B cell (primary cell): ENCODE data around the gene STARD9. TPM values are rescaled to one million over a fixed set of nuclear protein-coding genes. Genes with fewer than 3 reads are reported as not detected.

Source experiments
- ATAC-seq: fragments of 200-7000 bp; cut with Tn5 transposase; one replicate; pipeline ENCODE4 v1.10.0; 2021; ENCODE audit warnings: low read depth, mild to moderate bottlenecking, moderate number of reproducible peaks, moderate library complexity
- CTCF ChIA-PET: fragments of 350-600 bp; sonication (Branson Sonifier 250); formaldehyde crosslinking; loops from one replicate; lab custom pipeline; 2021; ENCODE audit warnings: antibody characterized with exemption, inconsistent platforms; lab: Charles Lee
- POLR2A ChIA-PET: fragments of 350-600 bp; sonication (Branson Sonifier 250); formaldehyde crosslinking; loops from one replicate; lab custom pipeline; 2021; ENCODE audit warnings: antibody characterized with exemption; lab: Charles Lee
- DNase-seq: peaks from one replicate; pipeline ENCODE4 v3.0.0; 2013
- H2AFZ ChIP-seq: 2 replicates; pipeline ENCODE4 v1.6.1; 2012; ENCODE audit warnings: mild to moderate bottlenecking, low read depth, low read length; ENCODE audit not compliant: insufficient read depth, poor library complexity, severe bottlenecking
- H3K27ac ChIP-seq, 2 donors: 1 replicate in 1 of 2; 2 replicates in 1 of 2; pipeline ENCODE4 v1.5.1; 2012 to 2013; ENCODE audit warnings: low read length in 2 of 2, mild to moderate bottlenecking in 2 of 2, moderate library complexity in 1 of 2
- H3K27me3 ChIP-seq, 4 experiments: fragments of 200-600 bp in 1 of 4; sonication (generic) in 1 of 4; replicated peaks in 1 of 4; 1 replicate in 2 of 4; 2 replicates in 2 of 4; pipeline versions ENCODE4 v1.6.1 to v1.7.0; 2013 to 2016; ENCODE audit warnings: low read length in 3 of 4, mild to moderate bottlenecking in 2 of 4, mixed read lengths in 1 of 4, moderate library complexity in 1 of 4; ENCODE audit not compliant: insufficient read depth in 4 of 4, control insufficient read depth in 3 of 4; ENCODE audit errors: control extremely low read depth in 1 of 4
- H3K36me3 ChIP-seq, 2 experiments: replicated peaks in 1 of 2; 1 replicate in 1 of 2; 2 replicates in 1 of 2; pipeline versions ENCODE4 v1.6.1 to v1.7.1; 2013; ENCODE audit warnings: low read length in 1 of 2; ENCODE audit not compliant: insufficient read depth in 2 of 2, control insufficient read depth in 1 of 2; ENCODE audit errors: control extremely low read depth in 1 of 2, extremely low read depth in 1 of 2
- H3K4me1 ChIP-seq, 2 donors: fragments of 200-600 bp in 1 of 2; sonication (generic) in 1 of 2; 1 replicate in 1 of 2; 2 replicates in 1 of 2; pipeline versions ENCODE4 v1.5.1 to v1.6.1; 2013 to 2017; ENCODE audit warnings: low read length in 2 of 2; ENCODE audit not compliant: control insufficient read depth in 2 of 2, insufficient read depth in 2 of 2
- H3K4me2 ChIP-seq: replicated peaks from 2 replicates; pipeline ENCODE3; 2012; ENCODE audit warnings: mild to moderate bottlenecking, low read depth, low read length; ENCODE audit not compliant: poor library complexity, severe bottlenecking
- H3K4me3 ChIP-seq, 5 experiments: fragments of 200-600 bp in 1 of 5; sonication (generic) in 1 of 5; 1 replicate in 3 of 5; 2 replicates in 2 of 5; pipeline versions ENCODE4 v1.5.1 to v1.7.0; 2011 to 2016; ENCODE audit warnings: low read length in 4 of 5, mild to moderate bottlenecking in 4 of 5, low read depth in 2 of 5, control low read depth in 1 of 5, moderate library complexity in 1 of 5; ENCODE audit not compliant: insufficient read depth in 1 of 5; ENCODE audit errors: control extremely low read depth in 1 of 5, extremely low read depth in 1 of 5
- H3K79me2 ChIP-seq: fragments of 200-600 bp; sonication (generic); one replicate; pipeline ENCODE4 v1.6.0; 2016; ENCODE audit warnings: low read length; ENCODE audit not compliant: control insufficient read depth, insufficient read depth
- H3K9ac ChIP-seq: fragments of 200-600 bp; sonication (generic); 2 replicates; pipeline ENCODE4 v1.6.1; 2017; ENCODE audit warnings: mild to moderate bottlenecking, low read length, moderate library complexity
- H3K9me3 ChIP-seq, 3 donors: one replicate each; pipeline versions ENCODE4 v1.6.1 to v1.7.1; 2013; ENCODE audit warnings: low read length in 2 of 3; ENCODE audit not compliant: control insufficient read depth in 2 of 3, insufficient read depth in 1 of 3; ENCODE audit errors: control extremely low read depth in 1 of 3
- H4K20me1 ChIP-seq: 2 replicates; pipeline ENCODE4 v1.6.0; 2012; ENCODE audit warnings: mild to moderate bottlenecking, low read length; ENCODE audit not compliant: insufficient read depth, control insufficient read depth, poor library complexity, severe bottlenecking
- H3K27ac Mint-ChIP-seq: one replicate; pipeline ENCODE4 v1.8.0; 2021; ENCODE audit warnings: mixed read lengths
- H3K27me3 Mint-ChIP-seq: one replicate; pipeline ENCODE4 v1.8.0; 2021; ENCODE audit warnings: mixed read lengths
- H3K4me1 Mint-ChIP-seq: one replicate; pipeline ENCODE4 v1.8.0; 2021; ENCODE audit warnings: mixed read lengths
- H3K4me3 Mint-ChIP-seq: one replicate; pipeline ENCODE4 v1.8.0; 2021; ENCODE audit warnings: mixed read lengths
- H3K9me3 Mint-ChIP-seq: one replicate; pipeline ENCODE4 v1.8.0; 2022; ENCODE audit warnings: mixed read lengths; ENCODE audit not compliant: insufficient read depth
- EZH2 ChIP-seq: IDR thresholded peaks from 2 replicates; pipeline ENCODE4 v1.6.1; 2012; ENCODE audit warnings: borderline replicate concordance, low read depth, mild to moderate bottlenecking, moderate library complexity, low read length; ENCODE audit not compliant: insufficient read depth, poor library complexity, severe bottlenecking
- WGBS: methylation state at CpG from one replicate; pipeline ENCODE4 v1.1.5; 2013; ENCODE audit warnings: missing lambda C conversion rate; ENCODE audit not compliant: insufficient coverage; 5-methylcytosine and 5-hydroxymethylcytosine counted together
- intact Hi-C: fragments of 100-400 bp; cut with micrococcal nuclease; formaldehyde crosslinking; loops from one replicate; pipeline ENCODE4 v1.10.0; 2022
- polyA plus RNA-seq: library from polyadenylated mRNA; depleted of rRNA; stranded (reverse); fragments of >200 nt; gene quantifications from 2 replicates; pipeline ENCODE4 v1.2.3, GENCODE V29; 2012
- total RNA-seq, 2 donors: library from RNA; stranded (reverse); fragments of 120-200 nt in 1 of 2; gene quantifications; 1 replicate in 1 of 2; 2 replicates in 1 of 2; pipeline versions ENCODE4 v1.2.3 to v1.2.4, GENCODE V29; 2013 to 2022
- TF ChIP-seq, protein P1 (sequence below): fragments of 200-600 bp; IDR thresholded peaks from one replicate; pipeline ENCODE4 v1.8.0; 2022; ENCODE audit warnings: antibody characterized with exemption, mild to moderate bottlenecking

The STARD9 gene
- total and polyA plus RNA-seq, 2 donors (not counting 1 experiment from before 2014, with no cell fraction given), result 5.0 to 23.1 TPM

DNA sequence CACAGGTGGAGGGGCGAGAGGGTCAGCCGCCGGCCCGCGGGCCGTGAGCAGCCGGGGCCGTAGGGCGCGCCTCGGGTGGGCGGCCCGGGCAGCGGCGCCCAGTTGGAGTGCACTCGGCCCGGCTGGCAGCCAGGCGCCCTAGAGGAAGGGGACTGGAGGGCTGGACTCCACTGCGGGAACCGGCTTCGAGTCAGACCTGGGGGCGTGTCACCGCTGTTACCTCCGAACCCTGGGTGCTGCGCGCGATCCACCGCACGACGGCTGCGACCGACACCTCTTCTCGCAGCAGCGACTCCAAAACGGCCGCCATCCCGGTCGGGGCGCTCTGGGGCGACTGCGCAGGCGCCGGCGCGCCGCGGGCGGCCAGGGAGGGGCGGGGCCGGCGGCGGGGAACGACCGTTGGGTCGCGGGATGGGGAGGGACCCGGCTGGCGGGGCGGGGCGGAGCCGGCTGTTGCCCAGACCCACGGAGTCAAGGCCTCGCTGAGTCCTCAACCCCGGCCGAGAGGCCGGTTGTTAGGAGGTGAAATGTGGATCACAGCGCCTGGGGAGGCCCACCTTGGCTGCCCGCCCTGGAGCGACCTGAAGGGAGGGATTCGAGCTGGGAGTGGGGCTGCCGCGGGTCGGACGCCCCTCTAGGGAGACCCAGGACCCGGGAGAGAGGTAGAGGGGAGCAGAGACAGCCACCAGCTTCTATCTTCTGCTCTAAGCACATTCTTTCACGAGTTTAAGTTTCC is 161.6 kb downstream of the STARD9 start, which contains the start of gene CDAN1:
Gene CDAN1, minus strand, starts transcription at position 336 of the 736 bp plus-strand sequence. Its CDS starts 26 bp downstream, at position 310.
- H4K20me1 ChIP-seq, result no peaks in the 10 kb centered on the region
- DNase-seq (peak; percentile 94), ATAC-seq (peak; percentile 94)
- peak within 1 kb of the TSS; percentile 95 for H3K9ac ChIP-seq
- H3K4me2 ChIP-seq, result peak within 1 kb of the TSS; percentile 87
- H3K4me1 ChIP-seq, result peaks cover 9 to 18% of the 10 kb centered on the region in 2 donors
- peak within 1 kb of the TSS; percentile 38 to 80 (median 66) for H3K4me3 ChIP-seq
- ChIA-PET CTCF (interaction anchor here (1.0 kb wide), 1 partner anchor 189 kb away, joined by 4 read pairs; no protein-coding TSS in a partner anchor), POLR2A (interaction anchor here (0.6 kb wide), 1 partner anchor 581 kb away, joined by 7 read pairs; no protein-coding TSS in a partner anchor)
- no peaks in the 10 kb centered on the region for H3K27me3 Mint-ChIP-seq
- TF ChIP-seq EZH2, result no peak
- TF ChIP-seq, protein P1, sequence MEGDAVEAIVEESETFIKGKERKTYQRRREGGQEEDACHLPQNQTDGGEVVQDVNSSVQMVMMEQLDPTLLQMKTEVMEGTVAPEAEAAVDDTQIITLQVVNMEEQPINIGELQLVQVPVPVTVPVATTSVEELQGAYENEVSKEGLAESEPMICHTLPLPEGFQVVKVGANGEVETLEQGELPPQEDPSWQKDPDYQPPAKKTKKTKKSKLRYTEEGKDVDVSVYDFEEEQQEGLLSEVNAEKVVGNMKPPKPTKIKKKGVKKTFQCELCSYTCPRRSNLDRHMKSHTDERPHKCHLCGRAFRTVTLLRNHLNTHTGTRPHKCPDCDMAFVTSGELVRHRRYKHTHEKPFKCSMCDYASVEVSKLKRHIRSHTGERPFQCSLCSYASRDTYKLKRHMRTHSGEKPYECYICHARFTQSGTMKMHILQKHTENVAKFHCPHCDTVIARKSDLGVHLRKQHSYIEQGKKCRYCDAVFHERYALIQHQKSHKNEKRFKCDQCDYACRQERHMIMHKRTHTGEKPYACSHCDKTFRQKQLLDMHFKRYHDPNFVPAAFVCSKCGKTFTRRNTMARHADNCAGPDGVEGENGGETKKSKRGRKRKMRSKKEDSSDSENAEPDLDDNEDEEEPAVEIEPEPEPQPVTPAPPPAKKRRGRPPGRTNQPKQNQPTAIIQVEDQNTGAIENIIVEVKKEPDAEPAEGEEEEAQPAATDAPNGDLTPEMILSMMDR, result no peak
- peak within 1 kb of the TSS; percentile 55 to 86 for H3K27ac ChIP-seq
- no peaks in the 10 kb centered on the region for H3K27me3 ChIP-seq
- H3K4me3 Mint-ChIP-seq, result peak within 1 kb of the TSS; percentile 84
- no peaks in the 10 kb centered on the region for H3K9me3 ChIP-seq
- intact Hi-C loops, result loop anchor here (1.0 to 10.0 kb wide), 6 partner anchors 162 to 758 kb away; partner anchors contain the start of genes CCNDBP1, LCMT2, STARD9 and TP53BP1
- H3K9me3 Mint-ChIP-seq, result no peaks in the 10 kb centered on the region
- H3K36me3 ChIP-seq, result peaks cover 4 to 22% of the 10 kb centered on the region in 2 experiments
- H3K4me1 Mint-ChIP-seq, result peaks cover 12% of the 10 kb centered on the region
- peaks cover 16% of the 10 kb centered on the region for H3K79me2 ChIP-seq
- H2AFZ ChIP-seq, result peak within 1 kb of the TSS; percentile 89
- peak within 1 kb of the TSS; percentile 71 for H3K27ac Mint-ChIP-seq
- WGBS, result under 1% methylated on average over 71 of the region's 76 CpGs
